HL-60 (cell line): ENCODE measurements around the gene KBTBD13.

ENCODE experiments used
- DNase-seq, 2 experiments: peaks; one replicate each; pipeline ENCODE4 v3.0.0-alpha.2; 2010 to 2020; ENCODE audit warnings: low read depth in 1 of 2, low spot score in 1 of 2
- H3K27ac ChIP-seq: fragments of 250-450 bp; sonication (Bioruptor Pico); replicated peaks from 2 replicates; pipeline ENCODE4 v1.5.1; 2020; ENCODE audit warnings: mild to moderate bottlenecking, moderate library complexity
- H3K27me3 ChIP-seq: fragments of 250-450 bp; sonication (Bioruptor Pico); 2 replicates; pipeline ENCODE4 v1.5.1; 2021; ENCODE audit warnings: mild to moderate bottlenecking, moderate library complexity; ENCODE audit not compliant: insufficient read depth, poor library complexity, severe bottlenecking
- H3K4me3 ChIP-seq: replicated peaks from 2 replicates; pipeline ENCODE4 v1.5.1; 2011; ENCODE audit warnings: mild to moderate bottlenecking, control low read depth, low read length; ENCODE audit not compliant: insufficient read depth
- CTCF ChIP-seq: IDR thresholded peaks from one replicate; pipeline ENCODE4 v1.5.1; 2011; ENCODE audit warnings: low read length, control low read depth, inconsistent platforms; ENCODE audit not compliant: insufficient read depth
- GABPA ChIP-seq: IDR thresholded peaks from 2 replicates; pipeline ENCODE4 v1.6.1; 2012; ENCODE audit warnings: low read depth
- POLR2AphosphoS5 ChIP-seq: IDR thresholded peaks from 2 replicates; pipeline ENCODE4 v1.6.1; 2012; ENCODE audit warnings: low read depth
- REST ChIP-seq: IDR thresholded peaks from 2 replicates; pipeline ENCODE4 v1.6.1; 2012; ENCODE audit warnings: low read depth; ENCODE audit not compliant: insufficient replicate concordance
- SPI1 ChIP-seq: IDR thresholded peaks from 2 replicates; pipeline ENCODE4 v1.6.1; 2012; ENCODE audit warnings: low read depth, mild to moderate bottlenecking, borderline replicate concordance

Gene KBTBD13

DNA sequence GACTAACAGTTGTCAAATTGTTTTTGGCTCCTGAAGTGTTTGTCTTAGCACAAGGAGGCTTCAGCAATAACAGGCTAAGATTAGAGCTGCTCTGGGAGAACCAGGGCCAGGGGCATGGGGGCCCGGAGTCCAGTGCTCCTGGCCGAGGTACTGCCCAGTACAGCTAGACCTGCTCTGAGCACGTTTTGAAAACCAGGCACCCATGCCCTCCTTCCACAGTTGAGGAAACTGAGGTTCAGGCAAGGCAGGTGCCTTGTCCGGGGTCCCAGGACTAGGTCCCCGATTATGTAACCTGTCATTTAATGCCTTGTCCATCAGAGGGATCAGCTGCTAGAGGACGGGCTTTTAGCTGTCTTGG is 19.2 kb downstream of the KBTBD13 start:
- Histone ChIP-seq H3K4me3 (no peak overlapping the region), H3K27ac (no peak overlapping the region), H3K27me3 (no peaks in the 10 kb centered on the region)
- no peak for TF ChIP-seq CTCF
- TF ChIP-seq SPI1, result no peak
- no peak for TF ChIP-seq GABPA
- TF ChIP-seq POLR2AphosphoS5, result no peak
- no peak for TF ChIP-seq REST
- no peak for DNase-seq

- TF ChIP-seq REST (no peak), POLR2AphosphoS5 (no peak), SPI1 (no peak), GABPA (no peak), CTCF (no peak)
- no peaks in the 10 kb centered on the region for H3K27me3 ChIP-seq
- no peak overlapping the region for H3K27ac ChIP-seq
- DNase-seq, result no peak
- no peak overlapping the region for H3K4me3 ChIP-seq
Measured at GRCh38 chr15:65096481-65097385, 20.2 kb downstream of the KBTBD13 start.

DNA sequence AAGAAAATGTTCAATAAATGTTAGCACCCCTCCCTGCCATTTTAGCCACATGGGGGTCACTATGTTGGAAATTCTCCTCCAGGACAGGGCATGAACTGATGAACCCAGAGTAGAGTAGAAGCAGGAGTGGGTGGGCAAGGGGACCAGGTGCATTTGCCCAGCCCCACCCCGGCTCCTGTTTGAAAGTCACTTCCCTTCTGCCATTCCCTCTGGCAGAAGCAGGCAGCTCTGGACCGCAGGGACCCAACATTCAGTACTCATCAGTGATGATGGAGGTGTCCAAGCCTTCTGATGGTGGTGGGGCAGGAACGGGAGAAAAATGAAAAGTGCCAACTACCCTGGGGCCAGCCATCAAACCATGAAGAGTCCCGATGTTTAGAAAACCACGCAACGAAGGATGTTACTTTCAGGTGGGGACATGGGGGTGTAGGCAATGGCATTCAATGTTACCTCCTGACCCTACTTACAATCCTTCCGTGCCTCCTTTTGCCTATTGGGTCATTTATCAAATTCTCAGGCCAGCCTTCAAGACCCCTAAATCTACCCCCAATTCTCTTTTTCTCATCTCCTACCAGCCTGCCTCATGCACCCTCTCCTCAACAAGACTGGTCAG is 21.2 kb downstream of the KBTBD13 start:
- H3K4me3 ChIP-seq, result no peak overlapping the region
- H3K27me3 ChIP-seq, result no peaks in the 10 kb centered on the region
- no peak overlapping the region for H3K27ac ChIP-seq
- TF ChIP-seq POLR2AphosphoS5, result no peak
- TF ChIP-seq CTCF, result no peak
- no peak for TF ChIP-seq SPI1
- TF ChIP-seq REST, result no peak
- no peak for TF ChIP-seq GABPA
- no peak for DNase-seq
